ENCODE data around the gene YPEL1.
"Not testable (repeated sequence)": the region's sequence is repeated elsewhere in the genome, so short reads cannot be mapped to it uniquely, and the experiment has no call there.

The YPEL1 gene

DNA sequence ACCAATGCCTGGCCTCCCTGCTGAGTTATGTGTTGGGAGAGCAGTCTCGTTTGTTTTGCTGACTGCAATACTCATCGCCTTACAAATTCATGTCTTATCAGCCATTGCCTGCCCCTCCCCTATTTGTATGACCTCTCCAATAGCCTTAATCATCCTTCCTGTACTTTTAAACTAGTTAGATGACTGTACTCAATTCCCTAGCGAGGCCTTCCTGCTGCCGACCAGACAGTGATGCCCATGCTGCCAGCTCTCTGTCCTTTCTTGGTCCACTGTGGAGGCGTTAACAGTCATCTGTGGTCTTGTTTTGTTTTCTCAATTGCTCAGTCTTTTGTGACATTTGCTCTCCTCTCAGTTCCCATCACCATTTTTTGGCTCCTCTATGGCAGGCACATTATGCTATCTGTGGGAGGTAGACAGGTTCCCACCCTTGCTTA is 20.3 kb upstream of the YPEL1 start:
- no peak for DNase-seq

DNA sequence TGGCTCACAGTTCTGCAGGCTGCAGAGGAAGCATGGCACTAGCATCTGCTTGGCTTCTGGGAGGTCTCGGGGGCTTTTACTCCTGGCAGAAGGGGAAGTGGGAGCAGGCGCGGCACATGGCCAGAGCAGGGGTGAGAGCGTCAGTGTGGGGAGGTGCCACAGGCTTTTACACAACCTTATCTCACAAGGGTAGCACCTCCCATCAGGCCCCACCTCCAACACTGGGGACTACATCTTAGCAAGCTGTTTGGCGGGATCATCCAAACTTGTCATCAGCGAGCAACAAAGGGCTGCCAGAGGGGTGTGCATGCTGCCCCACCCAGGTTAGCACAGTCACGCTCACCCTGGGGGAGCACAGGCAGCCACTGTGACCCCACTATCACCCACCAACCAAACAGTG is 18.9 kb upstream of the YPEL1 start:
- no peak for DNase-seq

GRCh38 chr22:21753374-21754111 is 17.9 kb upstream of the YPEL1 start:
- no peak for DNase-seq

- DNase-seq, result no peak
Observed at GRCh38 chr22:21752276-21752675, 16.7 kb upstream of the YPEL1 start.

DNA sequence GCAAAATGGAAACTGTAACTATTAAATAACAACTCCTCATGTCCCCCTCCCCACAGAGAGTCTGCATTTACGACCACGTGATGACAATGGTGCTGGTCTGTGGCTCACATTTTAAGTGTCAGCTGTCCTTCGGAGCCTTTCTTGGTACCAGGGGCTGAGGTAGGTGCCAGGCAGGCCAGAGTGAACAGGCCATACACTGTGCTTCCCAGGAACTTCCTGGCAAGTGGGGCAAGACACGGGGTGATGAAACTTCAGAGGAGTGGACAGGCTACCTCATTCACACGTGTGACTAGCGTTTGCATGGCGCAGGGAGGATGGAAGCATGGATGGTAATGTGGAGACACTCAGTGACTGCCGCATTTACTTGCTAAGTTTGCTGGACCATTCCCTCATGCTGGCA is 10.4 kb upstream of the YPEL1 start:
- DNase-seq, result no peak

- not testable (repeated sequence) for DNase-seq
Observed at GRCh38 chr22:21744917-21745316, 9.3 kb upstream of the YPEL1 start.

GRCh38 chr22:21741790-21742189 is 6.2 kb upstream of the YPEL1 start:
- DNase-seq, result no peak

GRCh38 chr22:21741059-21741458 is 5.5 kb upstream of the YPEL1 start:
- no peak for DNase-seq

DNA sequence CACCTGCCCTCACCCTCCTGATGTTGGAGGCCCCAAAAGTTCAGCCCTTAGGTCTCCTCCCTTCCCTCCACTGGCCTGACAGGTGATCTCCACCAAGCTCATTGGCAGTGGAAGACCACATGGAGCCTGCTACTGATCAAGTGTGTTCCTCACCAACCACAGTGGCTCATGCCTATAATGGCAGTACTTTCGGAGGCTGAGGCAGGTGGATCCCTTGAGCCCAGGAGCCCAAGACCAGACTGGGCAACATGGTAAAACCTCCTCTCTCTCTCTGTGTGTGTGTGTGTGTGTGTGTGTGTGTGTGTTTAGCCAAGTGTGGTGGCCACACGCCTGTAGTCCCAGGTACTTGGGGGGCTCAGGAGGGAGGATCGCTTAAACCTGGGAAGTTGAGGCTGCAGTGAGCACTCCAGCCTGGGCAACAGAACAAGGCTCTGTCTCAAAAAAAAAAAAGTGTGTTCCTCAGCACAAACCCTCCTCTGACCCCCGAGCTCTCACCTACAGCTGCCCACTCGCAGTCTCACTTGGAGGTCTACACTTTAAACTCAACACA is 4.3 kb upstream of the YPEL1 start:
- DNase-seq, result no peak

DNA sequence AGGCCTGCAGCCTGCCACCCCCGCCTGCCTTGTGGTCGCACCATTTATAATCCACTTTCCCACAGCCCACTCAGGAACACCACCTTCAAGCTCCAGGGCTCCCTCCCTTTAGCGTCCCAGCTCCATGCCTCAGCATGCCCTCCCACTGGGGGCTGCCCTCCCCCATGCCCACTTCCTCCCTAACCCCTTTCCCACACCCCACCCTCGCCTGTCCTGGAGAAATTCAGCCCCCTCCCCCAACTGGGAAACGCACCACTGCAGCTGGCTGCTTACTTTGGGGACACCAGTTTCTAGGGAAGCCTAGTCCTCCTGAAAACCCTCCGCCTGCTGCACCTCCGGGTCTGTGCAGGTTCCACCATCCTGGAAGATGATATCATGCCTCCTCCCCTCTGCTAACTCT is 3.4 kb upstream of the YPEL1 start:
- DNase-seq, result no peak

- no peak for DNase-seq
Observed at GRCh38 chr22:21738081-21738480, 2.5 kb upstream of the YPEL1 start.

DNA sequence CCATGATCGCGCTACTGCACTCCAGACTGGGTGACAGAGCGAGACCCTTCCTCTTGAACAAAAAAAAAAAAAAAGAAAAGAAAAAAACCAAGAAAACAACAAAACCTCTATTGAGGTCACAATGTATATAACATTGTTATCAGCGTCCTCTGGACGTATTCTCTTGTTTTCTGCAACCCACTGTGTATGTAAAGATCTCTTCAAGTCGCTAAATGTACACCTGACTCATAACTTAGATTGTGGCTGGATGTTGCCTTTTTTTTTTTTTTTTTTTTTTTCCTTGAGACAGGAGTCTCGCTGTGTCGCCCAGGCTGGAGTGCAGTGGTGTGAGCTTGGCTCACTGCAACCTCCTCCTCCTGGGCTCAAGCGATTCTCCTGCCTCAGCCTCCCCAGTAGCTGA is 1.4 kb upstream of the YPEL1 start:
- DNase-seq, result no peak

GRCh38 chr22:21736084-21736642 is 569 bp upstream of the YPEL1 start:
- peak; percentile 93 for DNase-seq

DNA sequence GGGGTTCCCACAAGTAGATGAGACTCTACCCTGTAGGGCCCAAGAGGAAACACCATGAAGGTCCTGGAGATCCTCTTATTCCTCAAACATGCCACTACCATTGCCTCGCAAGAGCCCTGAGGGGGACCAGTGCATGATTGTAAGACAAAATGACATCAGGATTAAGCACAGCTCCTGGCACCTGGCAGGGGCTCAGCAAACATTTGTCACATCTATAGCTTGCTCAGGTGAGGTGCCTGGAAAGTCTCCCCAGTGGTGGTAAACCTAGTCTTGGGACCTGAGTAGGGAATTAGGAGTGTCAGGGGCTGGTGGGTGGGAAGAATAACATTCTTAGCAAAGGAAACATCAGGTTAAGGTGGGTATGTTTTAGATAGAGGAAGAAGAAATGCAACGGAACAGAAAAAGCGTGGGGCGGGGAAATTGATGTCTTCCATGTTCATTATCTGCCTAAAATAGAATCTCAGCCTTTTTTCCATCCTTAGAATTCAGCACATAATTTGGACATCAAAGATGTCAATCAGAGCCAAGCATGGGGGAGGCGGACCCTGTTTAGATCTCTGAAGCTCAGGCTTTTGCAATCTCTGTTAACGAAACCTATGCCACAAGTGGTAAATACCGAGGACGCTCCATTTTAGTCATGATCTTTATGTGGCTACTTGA is 924 bp downstream of the YPEL1 start:
- no peak for DNase-seq

- DNase-seq, result no peak
Observed at GRCh38 chr22:21731503-21731902, 4.1 kb downstream of the YPEL1 start.

DNA sequence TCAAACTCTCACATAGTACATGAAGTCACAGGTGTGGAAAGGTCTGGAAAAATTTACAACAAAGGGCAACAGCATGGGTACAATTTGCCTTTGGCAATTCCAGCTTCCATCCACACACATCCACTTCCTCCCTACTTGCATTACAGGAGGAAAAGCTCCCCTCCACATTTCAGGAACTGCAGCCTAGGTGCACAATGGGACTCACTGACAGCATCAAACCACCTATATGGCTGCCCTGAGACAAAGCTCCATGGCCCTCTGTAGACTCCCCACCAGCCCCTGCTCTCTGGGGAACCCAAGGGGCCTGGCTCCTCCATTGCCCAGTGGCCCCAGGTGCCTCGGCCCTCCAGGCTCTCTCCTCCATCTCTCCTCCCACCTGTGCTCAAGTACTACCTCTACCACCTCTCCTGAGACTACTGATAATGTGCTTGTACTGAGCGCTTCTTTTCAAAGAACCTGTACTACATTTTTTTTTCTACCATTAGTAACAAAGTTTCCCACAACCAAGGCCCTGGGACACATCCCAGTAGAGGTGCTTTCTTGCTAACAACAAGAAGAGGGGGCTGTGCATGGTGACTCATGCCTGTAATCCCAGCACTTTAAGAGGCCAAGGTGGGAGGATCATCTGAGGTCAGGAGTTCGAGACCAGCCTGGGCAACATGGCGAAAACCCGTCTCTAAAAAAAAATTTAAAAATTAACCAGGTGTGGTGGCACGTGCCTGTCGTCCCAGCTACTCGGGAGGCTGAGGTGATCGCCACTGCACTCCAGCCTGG is 4.9 kb downstream of the YPEL1 start:
- no peak for DNase-seq

GRCh38 chr22:21729184-21729583 is 6.4 kb downstream of the YPEL1 start:
- DNase-seq, result not testable (repeated sequence)

DNA sequence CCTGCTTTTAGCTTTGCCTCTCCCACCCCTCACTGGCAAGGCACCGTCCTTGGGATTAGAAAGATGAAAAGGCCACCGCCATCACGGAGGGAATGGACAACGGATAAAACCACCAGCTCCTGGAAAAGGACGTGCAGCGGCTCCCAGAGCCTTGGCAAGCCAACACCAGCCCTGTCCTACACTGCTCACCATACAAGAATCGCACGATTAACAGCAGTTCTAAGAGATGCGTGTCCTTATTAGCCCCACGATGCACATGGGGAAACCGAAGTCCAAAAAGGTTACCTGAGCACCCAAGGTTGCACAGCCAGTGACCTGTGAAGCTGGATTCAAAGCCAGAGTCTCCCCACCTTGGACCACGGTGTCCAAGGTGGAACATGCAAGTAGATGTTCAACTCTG is 7.3 kb downstream of the YPEL1 start:
- DNase-seq, result no peak

GRCh38 chr22:21727768-21728167 is 7.8 kb downstream of the YPEL1 start:
- DNase-seq, result no peak

GRCh38 chr22:21727159-21727558 is 8.4 kb downstream of the YPEL1 start:
- no peak for DNase-seq

GRCh38 chr22:21726650-21727049 is 8.9 kb downstream of the YPEL1 start:
- DNase-seq, result no peak

- DNase-seq, result no peak
Observed at GRCh38 chr22:21725956-21726649, 9.5 kb downstream of the YPEL1 start.
